22Rv1 (cell line): Measurements from ENCODE around the gene CPXM1.

ENCODE experiments used
- CTCF ChIP-seq: fragments of 450-650 bp; IDR thresholded peaks from 2 replicates; pipeline ENCODE4 v1.5.1; 2017; ENCODE audit warnings: mild to moderate bottlenecking
- ZFX ChIP-seq: fragments of 450-650 bp; IDR thresholded peaks from 2 replicates; pipeline ENCODE4 v1.6.1; 2017; ENCODE audit warnings: antibody characterized with exemption, borderline replicate concordance

- TF ChIP-seq CTCF (no peak), ZFX (no peak)
These were observed 45.2 kb upstream of the CPXM1 start for GRCh38 chr20:2845607-2846006.
